WERI-Rb-1 (cell line): ENCODE data around the gene MOCS1.

ENCODE experiments used
- DNase-seq: peaks from one replicate; pipeline ENCODE4 v3.0.0-alpha.2; 2020
- H3K27ac ChIP-seq: fragments of 250-450 bp; sonication (Bioruptor Pico); 2 replicates; pipeline ENCODE4 v1.5.1; 2020; ENCODE audit warnings: mild to moderate bottlenecking, moderate library complexity
- H3K27me3 ChIP-seq: fragments of 250-450 bp; sonication (Bioruptor Pico); 2 replicates; pipeline ENCODE4 v1.5.1; 2021; ENCODE audit warnings: mild to moderate bottlenecking, low read depth, moderate library complexity; ENCODE audit not compliant: insufficient read depth, severe bottlenecking
- H3K36me3 ChIP-seq: fragments of 250-450 bp; sonication (Bioruptor Pico); 2 replicates; pipeline ENCODE4 v1.5.1; 2020; ENCODE audit warnings: mild to moderate bottlenecking, moderate library complexity
- H3K4me3 ChIP-seq: 2 replicates; pipeline ENCODE4 v1.5.1; 2011; ENCODE audit warnings: low read depth, mild to moderate bottlenecking, control low read depth, low read length
- H3K9me3 ChIP-seq: fragments of 250-450 bp; sonication (Bioruptor Pico); 2 replicates; pipeline ENCODE4 v1.5.1; 2021; ENCODE audit warnings: mild to moderate bottlenecking, moderate library complexity; ENCODE audit not compliant: severe bottlenecking
- TF ChIP-seq, protein P1 (sequence below): IDR thresholded peaks from 2 replicates; pipeline ENCODE4 v1.5.1; 2011; ENCODE audit warnings: low read depth, mild to moderate bottlenecking, control low read depth, inconsistent platforms, low read length

MOCS1 gene

DNA sequence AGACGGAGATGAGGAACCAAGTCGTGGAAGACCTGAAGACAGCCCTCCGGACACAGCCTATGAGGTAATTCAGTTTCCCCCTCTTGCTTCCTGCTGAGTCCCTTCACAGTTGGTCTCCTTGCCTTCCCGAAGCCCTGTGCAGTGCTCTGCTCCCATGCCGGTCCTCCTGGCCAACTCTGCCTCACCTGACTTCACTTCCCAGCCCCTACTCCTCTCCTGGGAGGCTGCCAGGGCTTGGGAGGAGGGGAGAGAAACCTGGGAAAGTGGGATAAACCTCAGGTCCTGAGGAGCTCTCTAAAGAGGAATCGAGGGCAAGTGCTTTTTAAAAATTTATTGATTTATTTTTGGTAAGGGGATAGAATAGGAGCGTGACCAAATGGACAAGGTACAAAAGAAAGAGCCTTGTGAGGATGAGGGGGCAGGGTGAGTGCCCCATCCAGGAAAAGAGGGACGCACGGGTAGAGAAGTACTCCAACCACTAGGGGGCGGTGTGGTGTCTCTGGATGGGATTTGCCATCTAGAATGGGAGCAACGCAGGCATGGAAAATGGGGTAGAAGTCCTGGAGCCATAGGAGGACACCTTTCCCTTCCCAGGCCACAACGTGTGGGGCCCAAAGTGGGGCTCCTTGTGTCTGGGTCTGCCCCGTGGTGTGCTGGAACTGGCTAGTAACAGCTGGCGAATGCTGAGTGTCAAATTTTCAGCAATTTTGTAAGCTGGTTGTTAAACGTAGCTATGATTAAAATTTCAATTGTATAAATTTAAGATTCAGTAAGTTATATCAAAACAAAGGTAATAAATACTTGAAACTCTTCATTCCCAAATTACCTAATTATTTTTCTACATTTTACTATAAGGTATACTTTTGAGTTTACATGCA is 69.0 kb downstream of the MOCS1 start:
- TF ChIP-seq, protein P1, sequence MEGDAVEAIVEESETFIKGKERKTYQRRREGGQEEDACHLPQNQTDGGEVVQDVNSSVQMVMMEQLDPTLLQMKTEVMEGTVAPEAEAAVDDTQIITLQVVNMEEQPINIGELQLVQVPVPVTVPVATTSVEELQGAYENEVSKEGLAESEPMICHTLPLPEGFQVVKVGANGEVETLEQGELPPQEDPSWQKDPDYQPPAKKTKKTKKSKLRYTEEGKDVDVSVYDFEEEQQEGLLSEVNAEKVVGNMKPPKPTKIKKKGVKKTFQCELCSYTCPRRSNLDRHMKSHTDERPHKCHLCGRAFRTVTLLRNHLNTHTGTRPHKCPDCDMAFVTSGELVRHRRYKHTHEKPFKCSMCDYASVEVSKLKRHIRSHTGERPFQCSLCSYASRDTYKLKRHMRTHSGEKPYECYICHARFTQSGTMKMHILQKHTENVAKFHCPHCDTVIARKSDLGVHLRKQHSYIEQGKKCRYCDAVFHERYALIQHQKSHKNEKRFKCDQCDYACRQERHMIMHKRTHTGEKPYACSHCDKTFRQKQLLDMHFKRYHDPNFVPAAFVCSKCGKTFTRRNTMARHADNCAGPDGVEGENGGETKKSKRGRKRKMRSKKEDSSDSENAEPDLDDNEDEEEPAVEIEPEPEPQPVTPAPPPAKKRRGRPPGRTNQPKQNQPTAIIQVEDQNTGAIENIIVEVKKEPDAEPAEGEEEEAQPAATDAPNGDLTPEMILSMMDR = peak; percentile 95
- Histone ChIP-seq H3K27ac (no peak overlapping the region), H3K27me3 (no peaks in the 10 kb centered on the region), H3K4me3 (no peak overlapping the region), H3K36me3 (no peaks in the 10 kb centered on the region), H3K9me3 (no peaks in the 10 kb centered on the region)
- DNase-seq = peak; percentile 94

DNA sequence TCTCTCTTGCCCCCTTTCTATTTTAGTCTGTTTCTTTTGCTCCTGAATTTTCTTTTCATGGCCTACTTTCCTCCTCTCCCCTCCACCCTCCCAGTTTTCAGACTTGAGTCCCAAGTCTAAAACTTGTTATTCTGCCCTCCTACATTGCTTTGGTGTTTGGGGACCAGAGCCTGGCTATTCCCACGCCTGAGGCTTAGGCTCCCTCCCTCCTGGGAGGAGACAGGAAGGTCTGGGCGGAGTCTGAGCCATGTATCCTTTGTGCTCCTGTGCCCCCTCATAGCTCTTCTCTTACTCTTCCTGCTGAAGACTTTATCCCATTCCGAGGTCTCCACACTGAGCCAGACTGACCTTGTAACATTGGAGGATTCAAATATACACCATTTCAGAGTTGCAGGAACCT is 72.6 kb downstream of the MOCS1 start:
- no peak for DNase-seq

DNA sequence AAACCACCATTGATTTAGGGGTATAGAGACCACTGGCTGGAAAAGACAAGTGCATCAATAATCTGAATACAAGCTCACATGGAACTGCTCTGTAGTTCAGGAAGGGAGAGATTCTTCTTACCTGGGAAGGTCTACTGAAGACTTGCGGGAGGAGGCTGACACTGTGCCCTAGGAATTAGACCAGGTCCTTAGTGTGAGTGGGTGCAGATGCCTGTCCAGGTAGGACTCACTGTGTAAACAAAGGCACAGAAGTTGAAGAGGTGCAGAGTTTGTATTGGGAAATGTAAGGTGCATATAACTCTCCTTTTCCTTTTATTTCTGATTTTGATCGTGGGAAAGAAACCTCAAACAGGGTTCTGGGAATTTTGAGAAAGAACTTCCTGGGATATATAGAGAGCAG is 75.2 kb downstream of the MOCS1 start:
- TF ChIP-seq, protein P1 = no peak
- Histone ChIP-seq H3K4me3 (no peak overlapping the region), H3K36me3 (no peaks in the 10 kb centered on the region), H3K27ac (no peak overlapping the region), H3K27me3 (no peaks in the 10 kb centered on the region), H3K9me3 (no peaks in the 10 kb centered on the region)
- no peak for DNase-seq

More for the DNA sequence above, 72.6 kb downstream of the MOCS1 start:
- Histone ChIP-seq H3K9me3 (no peaks in the 10 kb centered on the region), H3K27ac (no peak overlapping the region), H3K27me3 (no peaks in the 10 kb centered on the region), H3K4me3 (no peak overlapping the region), H3K36me3 (no peaks in the 10 kb centered on the region)
- TF ChIP-seq, protein P1 = no peak

DNA sequence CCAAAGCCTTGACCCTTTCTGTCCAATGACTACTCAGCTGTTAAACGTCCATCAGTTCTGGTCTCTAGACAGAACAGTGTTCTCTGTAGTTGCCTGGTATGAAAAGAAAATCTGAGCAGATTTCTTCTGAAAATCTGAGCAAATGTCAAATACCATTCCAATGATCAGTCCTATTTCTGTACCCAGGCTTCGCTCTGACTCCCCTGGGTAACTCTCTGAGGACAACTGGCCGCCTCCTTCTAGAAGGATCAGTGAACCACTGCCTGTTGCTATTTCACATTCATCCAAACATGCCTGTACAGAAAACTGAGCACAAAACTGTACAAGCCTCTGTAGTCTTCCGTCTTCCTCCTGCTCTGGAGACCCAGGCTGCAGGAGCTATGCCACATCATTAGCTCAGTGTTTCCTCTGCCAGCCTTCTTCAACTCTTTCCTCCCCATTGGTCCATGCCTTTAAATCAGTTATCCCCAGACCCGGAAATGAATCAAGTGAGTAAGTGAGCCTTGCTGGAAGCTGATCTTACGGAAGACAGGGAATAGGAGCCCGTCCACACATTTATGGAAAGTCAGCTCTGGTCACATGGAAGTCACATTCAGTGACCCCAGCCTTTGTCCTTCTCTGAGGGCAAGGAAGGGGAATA is 78.8 kb downstream of the MOCS1 start:
- Histone ChIP-seq H3K9me3 (no peaks in the 10 kb centered on the region), H3K27me3 (no peaks in the 10 kb centered on the region), H3K4me3 (no peak overlapping the region), H3K27ac (no peak overlapping the region), H3K36me3 (no peaks in the 10 kb centered on the region)
- TF ChIP-seq, protein P1 = no peak
- DNase-seq = no peak
